Measurements from ENCODE around the gene LSS. TPM values are rescaled to one million over a fixed set of nuclear protein-coding genes. Genes with fewer than 3 reads are reported as not detected.

Gene LSS
- total RNA-seq, 1 donor from 2014 or later, result 26.7 TPM

DNA sequence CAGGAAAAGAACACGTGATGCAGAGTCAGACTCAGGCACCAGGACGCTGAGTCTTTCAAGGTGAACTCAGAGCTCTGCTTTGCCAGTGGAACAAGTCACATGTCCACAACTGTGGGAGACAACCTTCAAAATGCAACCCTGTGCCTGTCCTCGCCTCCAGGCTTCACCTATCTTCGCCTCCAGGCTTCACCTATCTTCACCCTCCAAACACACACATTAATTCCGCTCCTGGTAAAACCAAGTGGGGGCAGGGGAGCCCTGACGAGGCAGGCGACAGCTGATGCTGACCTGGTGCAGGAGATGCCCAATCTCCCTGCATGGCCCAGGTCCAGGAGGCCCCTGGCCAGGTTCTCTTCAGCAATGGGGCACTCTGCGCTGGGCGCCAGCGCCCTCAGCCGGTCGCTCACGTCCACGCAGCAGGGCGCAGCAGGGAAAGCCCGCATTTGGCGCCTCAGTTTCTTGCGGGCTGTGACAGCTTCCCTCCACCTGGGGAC, 28.0 kb upstream of the LSS start:
- no peak overlapping the region for H3K4me3 ChIP-seq
- Mint-ChIP-seq H3K36me3 (peaks cover 47% of the 10 kb centered on the region), H3K4me1 (no peaks in the 10 kb centered on the region), H3K4me3 (no peak overlapping the region), H3K27ac (peak overlapping the region; percentile 60), H3K27me3 (ENCODE audit: insufficient read depth, low read depth) (peaks cover 8% of the 10 kb centered on the region), H3K9me3 (no peaks in the 10 kb centered on the region)
- H3K9ac ChIP-seq, result no peak overlapping the region
- DNase-seq (ENCODE audit: low spot score), result no peak
- no peak overlapping the region for H3K4me2 ChIP-seq
- no peaks in the 10 kb centered on the region for H3K9me3 ChIP-seq (ENCODE audit: low read depth)
- no peaks in the 10 kb centered on the region for H3F3A ChIP-seq (ENCODE audit: low read depth)
- no peaks in the 10 kb centered on the region for H3K4me1 ChIP-seq
- H3K27ac ChIP-seq, result no peak overlapping the region
- TF ChIP-seq CTCF (IDR thresholded peaks at IDR 0.05) (no peak), EZH2 (IDR thresholded peaks at IDR 0.05) (no peak), EZH2phosphoT487 (IDR thresholded peaks at IDR 0.05) (no peak)
- no peak overlapping the region for H2AFZ ChIP-seq (replicated peaks)
- H4K20me1 ChIP-seq (ENCODE audit: low read depth), result no peaks in the 10 kb centered on the region
- peaks cover 7% of the 10 kb centered on the region for H3K36me3 ChIP-seq
- no peaks in the 10 kb centered on the region for H3K27me3 ChIP-seq
- H3K79me2 ChIP-seq (ENCODE audit: low read depth), result no peaks in the 10 kb centered on the region

GRCh38 chr21:46255758-46256337, 27.3 kb upstream of the LSS start:
- H3K36me3 ChIP-seq, result peaks cover 10% of the 10 kb centered on the region
- no peaks in the 10 kb centered on the region for H4K20me1 ChIP-seq (ENCODE audit: low read depth)
- no peaks in the 10 kb centered on the region for H3K27me3 ChIP-seq
- H3K4me2 ChIP-seq, result no peak overlapping the region
- H2AFZ ChIP-seq (replicated peaks), result no peak overlapping the region
- no peak overlapping the region for H3K27ac ChIP-seq
- no peaks in the 10 kb centered on the region for H3K9me3 Mint-ChIP-seq
- no peak overlapping the region for H3K4me3 ChIP-seq
- no peak overlapping the region for H3K9ac ChIP-seq
- no peaks in the 10 kb centered on the region for H3K4me1 Mint-ChIP-seq
- H3K27me3 Mint-ChIP-seq (ENCODE audit: insufficient read depth, low read depth), result peaks cover 8% of the 10 kb centered on the region
- no peak overlapping the region for H3K27ac Mint-ChIP-seq
- no peaks in the 10 kb centered on the region for H3K4me1 ChIP-seq
- H3K36me3 Mint-ChIP-seq, result peaks cover 45% of the 10 kb centered on the region
- H3K79me2 ChIP-seq (ENCODE audit: low read depth), result no peaks in the 10 kb centered on the region
- TF ChIP-seq EZH2 (IDR thresholded peaks at IDR 0.05) (no peak), CTCF (IDR thresholded peaks at IDR 0.05) (no peak), EZH2phosphoT487 (IDR thresholded peaks at IDR 0.05) (no peak)
- H3F3A ChIP-seq (ENCODE audit: low read depth), result no peaks in the 10 kb centered on the region
- H3K4me3 Mint-ChIP-seq, result peak overlapping the region; percentile 66
- no peak for DNase-seq (ENCODE audit: low spot score)
- H3K9me3 ChIP-seq (ENCODE audit: low read depth), result no peaks in the 10 kb centered on the region

DNA sequence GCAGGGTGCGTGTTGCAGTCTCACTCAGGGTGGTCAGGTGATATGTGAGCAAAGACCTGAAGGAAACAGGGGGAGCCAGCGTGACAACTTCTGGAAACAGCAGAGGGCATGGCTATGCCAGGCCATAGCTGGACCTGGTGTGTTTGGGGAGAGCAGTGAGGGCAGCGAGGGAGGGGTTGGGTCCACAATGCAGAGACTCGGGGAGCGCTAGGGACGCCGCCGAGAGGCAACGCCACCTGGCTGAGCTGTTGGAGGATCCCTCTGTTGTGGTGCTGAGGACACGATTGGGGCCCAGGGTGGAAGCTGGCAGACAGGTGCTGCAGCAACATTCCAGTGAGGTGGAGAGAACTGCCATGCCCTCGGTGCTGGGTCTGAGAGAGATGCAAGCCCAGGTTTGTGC, 26.6 kb upstream of the LSS start:
- H3K9me3 ChIP-seq (ENCODE audit: low read depth), result no peaks in the 10 kb centered on the region
- H3K4me1 ChIP-seq, result no peaks in the 10 kb centered on the region
- H4K20me1 ChIP-seq (ENCODE audit: low read depth), result no peaks in the 10 kb centered on the region
- Mint-ChIP-seq H3K36me3 (peaks cover 41% of the 10 kb centered on the region), H3K4me3 (peak overlapping the region; percentile 44), H3K27ac (peak overlapping the region; percentile 80), H3K4me1 (no peaks in the 10 kb centered on the region), H3K27me3 (ENCODE audit: insufficient read depth, low read depth) (peaks cover 8% of the 10 kb centered on the region), H3K9me3 (no peaks in the 10 kb centered on the region)
- no peak overlapping the region for H3K4me2 ChIP-seq
- H2AFZ ChIP-seq (replicated peaks), result no peak overlapping the region
- H3K27ac ChIP-seq, result no peak overlapping the region
- H3K27me3 ChIP-seq, result no peaks in the 10 kb centered on the region
- DNase-seq (ENCODE audit: low spot score), result no peak
- no peaks in the 10 kb centered on the region for H3F3A ChIP-seq (ENCODE audit: low read depth)
- no peaks in the 10 kb centered on the region for H3K79me2 ChIP-seq (ENCODE audit: low read depth)
- TF ChIP-seq EZH2 (IDR thresholded peaks at IDR 0.05) (no peak), CTCF (IDR thresholded peaks at IDR 0.05) (no peak)
- H3K36me3 ChIP-seq, result peaks cover 12% of the 10 kb centered on the region
- no peak overlapping the region for H3K4me3 ChIP-seq
- no peak overlapping the region for H3K9ac ChIP-seq

All from neural progenitor cell (in vitro differentiated cells).